GM13977 (cell line): ENCODE results near the gene MET.

ENCODE experiments used
- DNase-seq: peaks from one replicate; pipeline ENCODE4 v3.0.0; 2012; ENCODE audit warnings: low spot score
- CTCF ChIP-seq: IDR thresholded peaks from 2 replicates; pipeline ENCODE4 v1.5.1; 2012; ENCODE audit warnings: mild to moderate bottlenecking, control low read depth; ENCODE audit not compliant: insufficient read depth; ENCODE audit errors: extremely low read depth, missing control alignments
- in situ Hi-C: fragments of 300-500 bp; cut with MboI; formaldehyde crosslinking; loops from one replicate; pipeline ENCODE4 v1.12.0; 2022; ENCODE audit warnings: low sequenced_read_pairs, low pct_unique_long_range_greater_than_20kb, mixed read lengths, inconsistent platforms; ENCODE audit not compliant: unreplicated experiment

The MET gene

GRCh38 chr7:116671681-116672595 is at the start of gene MET:
Gene MET (plus strand): TSS chr7:116672196. CDS start chr7:116699085, 26,889 bp downstream.
- in situ Hi-C loops, result loop anchor here (10.0 kb wide), 1 partner anchor 133 kb away; no protein-coding TSS in a partner anchor
- DNase-seq, result peak; percentile 80
- peak; percentile 57 for TF ChIP-seq CTCF

DNA sequence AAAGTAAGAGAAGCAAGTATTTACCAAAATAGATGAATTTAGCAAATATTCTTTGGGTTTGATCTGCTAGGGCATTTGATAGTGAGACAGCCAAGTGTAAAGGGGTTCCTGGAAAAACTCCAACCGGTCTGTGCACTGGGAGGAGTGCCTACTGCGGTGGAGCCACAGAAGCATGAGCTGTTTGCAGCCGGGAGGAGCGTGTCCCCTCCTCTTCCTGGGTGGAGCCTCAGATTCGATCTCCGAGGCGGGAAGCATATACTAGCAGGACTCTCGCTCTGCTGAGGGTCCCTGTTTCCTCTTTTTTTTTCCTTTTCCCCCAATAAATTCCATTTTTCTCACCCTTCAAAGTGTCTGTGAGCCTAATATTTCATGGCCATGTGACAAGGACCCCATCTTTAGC is 45.1 kb upstream of the MET start:
- in situ Hi-C loops, result no loop called here
- no peak for TF ChIP-seq CTCF
- DNase-seq, result no peak

- in situ Hi-C loops, result no loop called here
- TF ChIP-seq CTCF, result no peak
- no peak for DNase-seq
These were observed 42.9 kb upstream of the MET start for GRCh38 chr7:116629051-116629463.

DNA sequence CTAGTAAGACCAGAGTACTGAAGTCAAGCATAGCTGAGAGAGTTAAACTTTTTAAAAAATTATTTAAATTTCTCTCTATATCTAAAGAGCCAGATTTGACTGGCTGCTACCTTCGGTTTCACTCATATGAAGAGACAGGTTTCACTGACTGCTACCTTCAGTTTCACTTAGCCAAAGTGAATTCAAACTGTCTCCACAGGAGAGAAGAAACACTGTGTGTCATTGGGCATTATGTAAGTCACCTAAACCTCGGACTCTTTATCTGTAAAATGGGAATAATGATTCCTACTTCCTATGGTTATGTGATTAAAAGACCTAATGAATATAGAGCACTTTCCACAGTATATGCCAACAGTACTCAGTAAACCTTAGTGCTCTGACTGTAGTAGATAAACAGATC is 41.6 kb upstream of the MET start:
- peak; percentile 54 for DNase-seq
- TF ChIP-seq CTCF, result no peak
- in situ Hi-C loops, result no loop called here

- in situ Hi-C loops, result no loop called here
- no peak for TF ChIP-seq CTCF
- no peak for DNase-seq
These were observed 40.9 kb upstream of the MET start for GRCh38 chr7:116630932-116631671.

GRCh38 chr7:116631676-116632075 is 40.3 kb upstream of the MET start:
- in situ Hi-C loops, result no loop called here
- DNase-seq, result no peak
- TF ChIP-seq CTCF, result no peak
